Hematopoietic multipotent progenitor cell treated with erythropoietin and hydrocortisone succinate and interleukin-3 and kit ligand, for 15 days (in vitro differentiated cells): Measurements from ENCODE around the gene ABCC4.
"Not testable (repeated sequence)": the region's sequence is repeated elsewhere in the genome, so short reads cannot be mapped to it uniquely, and the experiment has no call there.

Source experiments
- DNase-seq: peaks from one replicate; pipeline ENCODE4 v3.0.0-alpha.2; 2015; ENCODE audit warnings: low spot score

Gene ABCC4

GRCh38 chr13:95231393-95231792 is 69.9 kb downstream of the ABCC4 start:
- no peak for DNase-seq

GRCh38 chr13:95229855-95230254 is 71.4 kb downstream of the ABCC4 start:
- no peak for DNase-seq

- DNase-seq, result peak; percentile 51
Measured at GRCh38 chr13:95228130-95228529, 73.1 kb downstream of the ABCC4 start.

GRCh38 chr13:95226932-95227695 is 74.1 kb downstream of the ABCC4 start:
- peak; percentile 56 for DNase-seq

- no peak for DNase-seq
Measured at GRCh38 chr13:95226476-95226875, 74.8 kb downstream of the ABCC4 start.

GRCh38 chr13:95226050-95226449 is 75.2 kb downstream of the ABCC4 start:
- DNase-seq, result no peak

GRCh38 chr13:95224064-95224463 is 77.2 kb downstream of the ABCC4 start:
- no peak for DNase-seq

DNA sequence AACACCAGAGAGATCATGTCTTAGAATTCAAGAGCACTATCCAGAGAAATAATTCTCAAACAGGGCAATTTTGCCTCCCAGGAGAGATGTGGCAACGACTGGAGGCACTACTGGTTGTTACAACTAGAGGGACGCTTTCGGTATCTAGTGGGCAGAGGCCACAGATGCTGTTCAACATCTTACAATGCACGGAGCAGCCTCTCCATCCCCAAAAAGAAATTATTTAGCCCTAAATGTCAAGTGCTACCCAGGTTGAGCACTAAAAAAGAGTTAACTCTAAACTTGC is 78.6 kb downstream of the ABCC4 start:
- DNase-seq, result peak; percentile 33

DNA sequence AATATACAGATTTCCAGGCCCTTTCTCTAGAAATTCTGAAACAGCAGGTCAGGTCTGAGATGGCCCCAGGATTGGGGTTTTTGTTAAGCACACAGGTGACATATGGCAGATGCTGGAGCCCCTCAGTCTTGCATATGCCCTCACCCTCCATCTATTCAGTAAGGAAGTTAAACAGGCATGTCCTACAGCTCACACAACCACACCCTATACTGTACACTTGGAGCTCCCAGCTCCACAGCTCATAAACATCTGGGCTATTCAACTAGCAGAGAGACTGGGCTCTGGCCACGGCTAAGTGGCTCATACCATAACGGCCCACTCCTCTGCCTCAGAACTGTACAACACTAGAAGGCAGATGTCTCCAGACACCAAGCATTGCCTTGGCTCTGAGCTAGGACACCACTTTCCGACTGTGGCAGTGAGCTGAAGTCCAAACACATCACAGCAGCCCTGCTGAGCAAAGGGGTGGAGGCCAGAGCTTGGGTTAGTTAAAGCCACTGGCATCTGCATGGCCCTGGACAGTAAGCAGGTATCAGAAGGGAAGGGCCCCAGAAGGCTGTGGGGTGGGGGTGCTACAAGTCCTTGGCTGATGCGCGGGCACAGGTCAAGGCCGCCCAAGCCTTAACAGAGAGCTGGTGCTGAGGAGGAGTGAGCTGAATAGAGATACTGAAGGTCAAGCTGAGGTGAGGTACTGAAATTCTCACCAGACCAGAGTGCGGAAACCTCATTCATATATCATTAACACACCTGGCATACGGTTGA is 79.1 kb downstream of the ABCC4 start:
- no peak for DNase-seq

- no peak for DNase-seq
Measured at GRCh38 chr13:95220611-95221010, 80.6 kb downstream of the ABCC4 start.

DNA sequence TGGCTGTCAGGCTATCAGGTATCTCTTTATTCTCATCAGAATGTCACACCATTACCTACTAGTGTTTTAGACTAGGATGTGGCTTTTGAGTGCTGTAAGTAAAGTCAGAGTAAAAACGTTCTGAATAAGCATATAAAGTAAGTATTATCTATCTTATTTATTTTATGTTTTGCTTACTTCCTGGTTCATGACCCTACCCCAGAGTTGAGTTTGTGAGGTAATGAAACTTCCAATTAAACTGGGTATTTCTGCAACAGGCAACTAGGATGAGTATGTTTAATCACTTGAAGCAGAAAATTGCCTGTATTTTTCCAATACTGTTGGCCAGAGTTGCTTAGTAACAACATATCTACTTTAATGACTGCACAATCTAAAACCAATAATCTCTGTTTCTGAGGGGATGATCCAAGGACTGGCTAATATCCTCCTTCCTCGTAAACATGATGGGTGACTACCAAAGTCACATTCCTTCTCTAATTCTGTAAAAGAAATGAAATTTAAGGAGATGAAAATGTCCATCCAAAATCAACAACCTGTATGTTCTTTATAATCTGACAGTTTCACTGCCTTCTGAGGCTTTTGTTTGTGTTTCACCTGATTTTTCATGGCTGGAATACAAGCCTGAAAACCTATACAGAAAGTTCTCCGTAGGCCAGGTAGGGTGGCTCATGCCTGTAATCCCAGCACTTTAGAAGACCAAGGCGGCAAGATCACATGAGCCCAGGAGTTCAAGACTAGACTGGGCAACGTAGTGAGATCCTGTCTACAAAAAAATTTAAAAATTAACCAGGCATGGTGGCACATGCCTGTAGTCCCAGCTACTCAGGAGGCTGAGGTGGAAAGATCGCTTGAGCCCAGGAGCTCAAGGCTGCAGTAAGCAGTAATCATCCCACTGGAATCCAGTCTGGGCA is 83.1 kb downstream of the ABCC4 start:
- DNase-seq, result no peak

DNA sequence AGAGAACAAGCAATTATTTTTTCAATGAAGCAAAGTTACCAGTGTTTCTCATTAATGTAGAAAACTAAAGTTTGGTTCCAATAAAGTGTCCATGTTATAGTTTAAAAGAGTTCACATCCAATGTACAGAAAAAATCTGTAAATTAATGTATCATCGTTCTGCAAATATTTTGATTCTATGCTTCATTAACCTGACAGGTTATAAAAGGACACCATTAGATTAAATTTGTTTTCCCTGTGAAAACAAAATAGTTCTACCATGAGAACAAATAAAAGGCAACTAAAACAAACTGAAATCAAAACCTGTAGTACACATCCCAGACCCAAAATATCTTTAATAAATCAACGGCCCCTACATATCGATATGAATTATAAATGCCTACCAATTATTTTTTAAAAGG is 85.1 kb downstream of the ABCC4 start:
- no peak for DNase-seq

GRCh38 chr13:95212983-95213850 is 88.0 kb downstream of the ABCC4 start:
- DNase-seq, result no peak

DNA sequence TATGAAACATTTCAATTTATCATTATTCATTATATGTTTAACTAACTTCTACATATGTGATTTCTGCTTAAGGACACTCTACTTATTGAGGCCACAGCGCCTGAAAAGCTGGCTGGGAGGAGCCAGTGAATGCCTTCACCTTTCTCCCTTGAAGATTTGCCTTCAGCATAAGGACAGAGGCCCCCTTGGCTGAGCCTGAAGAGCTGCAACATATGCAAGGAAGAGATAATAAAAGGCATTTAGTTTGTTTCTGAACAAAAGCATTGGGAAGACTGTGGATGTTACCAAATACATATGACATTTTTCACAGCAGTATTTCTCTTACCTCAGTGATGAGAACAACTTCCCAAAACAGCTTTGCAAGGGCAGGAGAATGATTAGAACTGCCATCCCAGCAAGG is 92.1 kb downstream of the ABCC4 start:
- DNase-seq, result peak; percentile 54

DNA sequence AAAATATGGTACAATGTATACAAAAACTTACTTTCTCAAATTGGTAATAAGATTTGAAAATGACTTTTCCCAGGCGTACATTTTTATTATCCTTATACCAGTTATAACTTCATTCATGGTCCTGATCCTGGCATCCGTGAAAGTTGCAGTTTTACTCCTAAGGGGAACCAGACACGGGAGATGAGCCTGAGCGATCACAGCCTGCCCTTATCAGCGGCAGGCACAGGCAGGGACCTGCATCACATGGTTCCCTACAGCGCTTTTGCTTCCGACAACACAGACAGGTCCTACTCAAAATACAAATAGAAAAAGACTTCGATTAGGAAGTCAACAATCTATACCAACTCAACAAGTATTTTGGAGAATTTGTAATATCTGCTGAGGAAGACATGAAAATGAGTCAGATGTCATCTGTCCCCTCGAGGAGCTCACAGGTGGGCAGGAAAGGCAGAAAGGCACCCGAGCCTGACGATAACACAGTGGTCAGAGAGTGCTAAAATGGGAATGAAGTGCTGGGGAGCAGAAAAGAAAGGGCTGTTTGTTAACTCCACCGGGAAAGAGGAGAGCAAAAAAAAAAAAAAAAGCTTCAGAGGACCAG is 93.4 kb downstream of the ABCC4 start:
- DNase-seq, result peak; percentile 25

DNA sequence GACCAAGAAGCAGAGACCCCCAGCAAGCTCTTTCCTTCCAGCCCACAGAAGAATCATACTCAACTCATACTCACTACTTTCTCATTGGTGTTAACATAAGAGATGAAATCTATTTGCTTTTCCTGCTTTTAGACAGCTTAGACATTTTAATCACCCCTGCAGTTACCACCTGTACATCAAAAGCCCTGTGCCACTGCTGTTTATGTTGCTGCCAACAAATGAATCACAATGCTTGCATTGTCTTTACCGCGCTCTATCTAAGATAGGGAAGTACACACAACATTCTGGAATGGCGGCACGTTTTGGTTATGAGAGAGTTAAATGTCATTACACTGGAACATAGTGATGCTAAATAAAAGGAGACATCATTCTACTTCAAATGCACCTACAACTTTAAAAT is 95.1 kb downstream of the ABCC4 start:
- DNase-seq, result no peak

GRCh38 chr13:95204231-95204765 is 97.0 kb downstream of the ABCC4 start:
- no peak for DNase-seq

DNA sequence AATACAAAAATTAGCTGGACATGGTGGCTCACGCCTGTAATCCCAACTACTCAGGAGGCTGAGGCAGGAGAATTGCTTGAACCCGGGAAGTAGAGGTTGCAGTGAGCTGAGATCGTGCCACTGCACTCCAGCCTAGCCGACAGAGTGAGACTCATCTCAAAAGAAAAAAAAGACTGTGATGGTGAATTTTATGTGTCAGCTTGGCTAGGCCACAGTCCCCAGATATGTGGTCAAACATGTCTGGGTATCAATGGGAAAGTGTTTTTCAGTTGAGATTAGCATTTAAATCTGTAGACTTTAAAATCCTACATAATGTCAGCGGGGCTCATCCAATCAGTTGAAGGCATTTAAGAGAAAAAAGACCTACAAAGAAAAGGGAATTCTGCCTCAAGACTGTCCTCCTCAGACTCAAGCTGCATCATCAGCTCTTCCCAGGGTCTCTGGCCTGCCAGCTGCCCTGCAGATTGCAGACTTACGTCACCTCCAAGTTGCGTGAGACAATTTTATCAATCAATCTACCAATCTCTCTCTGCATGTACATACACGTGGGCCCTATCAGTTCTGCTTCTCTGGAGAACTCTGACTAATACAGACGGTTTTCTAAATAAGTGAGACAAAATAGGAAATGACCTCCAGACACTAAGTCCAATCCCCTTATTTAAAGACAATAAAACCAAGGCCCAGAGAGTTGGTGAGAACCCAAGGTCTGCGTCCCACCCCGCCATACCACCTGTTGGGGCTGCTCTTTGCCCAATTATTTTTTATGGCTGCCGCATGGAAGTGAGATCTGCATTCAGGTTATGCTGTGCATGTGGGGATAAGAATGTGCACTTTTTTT is 99.2 kb downstream of the ABCC4 start:
- DNase-seq, result peak; percentile 56

DNA sequence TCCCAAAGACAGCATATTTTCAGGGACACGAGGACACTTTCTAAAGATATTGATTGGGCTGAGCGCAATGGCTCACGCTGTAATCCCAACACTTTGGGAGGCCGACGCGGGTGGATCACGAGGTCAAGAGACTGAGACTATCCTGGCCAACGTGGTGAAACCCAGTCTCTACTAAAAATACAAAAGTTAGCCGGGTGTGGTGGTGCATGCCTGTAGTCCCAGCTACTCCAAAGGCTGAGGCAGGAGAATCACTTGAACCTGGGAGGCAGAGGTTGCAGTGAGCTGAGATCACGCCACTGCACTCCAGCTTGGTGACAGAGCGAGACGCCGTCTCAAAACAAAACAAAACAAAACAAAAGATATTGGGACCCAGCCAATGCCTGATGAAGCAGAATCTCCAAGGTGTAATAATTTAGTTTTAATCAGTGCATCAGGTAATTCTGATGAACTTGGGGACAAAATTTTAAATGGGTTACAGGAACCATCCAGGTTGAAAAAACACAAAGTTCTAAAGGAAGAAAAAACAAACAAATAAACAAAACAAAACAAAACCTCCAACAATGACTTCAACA is 100.8 kb downstream of the ABCC4 start:
- DNase-seq, result not testable (repeated sequence)

DNA sequence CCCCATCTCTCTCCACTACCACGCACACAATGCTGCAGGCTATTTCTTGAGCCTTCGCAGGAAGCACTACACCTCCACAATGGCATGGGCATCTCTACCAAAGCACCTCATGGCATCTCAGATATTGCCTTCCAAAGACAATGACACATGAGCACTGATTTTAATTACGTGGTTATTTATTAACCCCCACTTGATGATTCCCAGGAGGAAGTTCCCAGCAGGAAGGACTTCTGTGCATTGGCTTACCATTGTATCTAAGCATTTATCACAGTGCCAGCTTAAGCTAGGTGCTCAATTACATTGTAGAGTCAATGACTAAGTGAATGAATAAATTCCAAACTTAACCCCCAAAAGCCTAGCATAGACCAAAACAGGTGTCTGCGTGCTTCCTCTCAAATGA is 101.4 kb downstream of the ABCC4 start:
- no peak for DNase-seq
